ENCODE results near the gene CATSPERZ.

The CATSPERZ gene

DNA sequence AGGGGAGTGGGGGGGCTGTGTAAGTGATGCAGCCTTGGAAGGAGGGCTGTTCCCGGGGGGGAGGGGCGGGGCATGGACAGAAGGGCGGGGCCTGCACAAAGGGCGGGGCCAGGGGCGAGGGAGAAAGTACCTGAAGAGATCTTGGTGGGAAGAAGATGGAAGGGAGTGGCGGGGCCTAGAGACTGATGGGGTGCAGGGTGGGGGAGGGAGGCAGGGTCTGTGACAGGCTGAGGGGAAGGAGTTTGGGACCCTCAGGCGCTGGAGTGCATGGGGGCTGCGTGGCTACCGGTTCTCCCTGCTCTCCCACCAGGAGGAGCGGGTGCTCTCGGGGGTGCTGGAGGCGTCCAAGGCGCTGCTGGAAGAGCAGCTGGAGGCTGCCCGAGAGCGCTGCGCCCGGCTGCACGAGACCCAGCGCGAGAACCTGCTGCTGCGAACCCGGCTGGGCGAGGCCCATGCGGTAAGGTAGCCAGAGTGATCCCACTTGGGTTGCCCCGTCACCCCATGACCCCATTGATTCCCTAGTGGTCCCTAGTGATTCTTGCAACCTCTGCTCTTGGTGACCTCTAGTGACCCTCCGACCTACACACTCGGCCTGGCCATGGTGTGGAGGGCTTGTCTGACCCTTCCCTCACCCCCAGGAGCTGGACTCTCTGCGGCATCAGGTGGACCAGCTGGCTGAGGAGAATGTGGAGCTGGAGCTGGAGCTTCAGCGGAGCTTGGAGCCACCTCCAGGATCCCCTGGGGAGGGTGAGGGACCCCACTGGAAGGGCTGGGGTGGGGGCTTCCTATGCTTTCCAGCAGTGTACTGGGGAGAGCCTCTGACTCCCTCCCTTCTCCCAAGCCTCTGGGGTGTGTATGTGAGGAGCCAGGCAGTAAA lies 42.9 kb downstream of the CATSPERZ start:
- no peak for DNase-seq

DNA sequence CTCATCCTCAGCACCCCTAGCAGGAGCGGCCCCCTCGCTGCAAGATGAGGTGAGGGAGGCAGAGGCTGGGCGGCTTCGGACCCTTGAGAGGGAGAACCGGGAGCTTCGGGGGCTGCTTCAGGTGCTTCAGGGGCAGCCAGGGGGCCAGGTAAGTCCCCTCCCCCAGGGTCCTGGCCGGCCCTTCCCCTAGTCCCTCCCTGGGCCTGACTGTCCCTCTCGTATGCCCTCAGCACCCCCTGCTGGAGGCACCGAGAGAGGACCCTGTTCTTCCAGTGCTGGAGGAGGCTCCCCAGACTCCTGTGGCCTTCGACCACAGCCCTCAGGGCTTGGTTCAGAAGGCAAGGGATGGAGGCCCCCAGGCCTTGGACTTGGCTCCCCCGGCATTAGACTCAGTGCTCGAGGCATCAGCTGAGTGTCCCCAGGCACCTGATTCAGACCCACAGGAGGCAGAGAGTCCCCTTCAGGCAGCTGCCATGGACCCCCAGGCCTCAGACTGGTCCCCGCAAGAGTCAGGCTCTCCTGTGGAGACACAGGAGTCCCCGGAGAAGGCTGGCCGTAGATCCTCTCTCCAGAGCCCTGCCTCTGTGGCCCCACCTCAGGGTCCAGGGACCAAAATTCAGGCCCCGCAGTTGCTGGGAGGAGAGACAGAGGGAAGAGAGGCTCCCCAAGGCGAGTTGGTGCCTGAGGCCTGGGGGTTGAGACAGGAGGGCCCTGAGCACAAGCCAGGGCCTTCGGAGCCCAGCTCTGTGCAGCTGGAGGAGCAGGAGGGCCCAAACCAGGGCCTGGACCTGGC lies 43.8 kb downstream of the CATSPERZ start:
- no peak for DNase-seq

DNA sequence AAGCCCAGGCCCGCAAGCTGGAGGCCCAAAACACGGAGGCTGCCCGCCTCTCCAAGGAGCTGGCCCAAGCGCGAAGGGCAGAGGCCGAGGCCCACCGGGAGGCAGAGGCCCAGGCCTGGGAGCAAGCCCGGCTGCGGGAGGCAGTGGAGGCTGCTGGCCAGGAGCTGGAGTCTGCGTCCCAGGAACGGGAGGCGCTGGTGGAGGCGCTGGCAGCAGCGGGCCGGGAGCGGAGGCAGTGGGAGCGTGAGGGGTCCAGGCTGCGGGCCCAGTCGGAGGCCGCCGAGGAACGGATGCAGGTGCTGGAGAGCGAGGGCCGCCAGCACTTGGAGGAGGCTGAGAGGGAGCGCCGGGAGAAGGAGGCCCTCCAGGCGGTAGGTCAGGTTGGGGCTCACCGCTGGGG lies 44.6 kb downstream of the CATSPERZ start:
- no peak for DNase-seq

DNA sequence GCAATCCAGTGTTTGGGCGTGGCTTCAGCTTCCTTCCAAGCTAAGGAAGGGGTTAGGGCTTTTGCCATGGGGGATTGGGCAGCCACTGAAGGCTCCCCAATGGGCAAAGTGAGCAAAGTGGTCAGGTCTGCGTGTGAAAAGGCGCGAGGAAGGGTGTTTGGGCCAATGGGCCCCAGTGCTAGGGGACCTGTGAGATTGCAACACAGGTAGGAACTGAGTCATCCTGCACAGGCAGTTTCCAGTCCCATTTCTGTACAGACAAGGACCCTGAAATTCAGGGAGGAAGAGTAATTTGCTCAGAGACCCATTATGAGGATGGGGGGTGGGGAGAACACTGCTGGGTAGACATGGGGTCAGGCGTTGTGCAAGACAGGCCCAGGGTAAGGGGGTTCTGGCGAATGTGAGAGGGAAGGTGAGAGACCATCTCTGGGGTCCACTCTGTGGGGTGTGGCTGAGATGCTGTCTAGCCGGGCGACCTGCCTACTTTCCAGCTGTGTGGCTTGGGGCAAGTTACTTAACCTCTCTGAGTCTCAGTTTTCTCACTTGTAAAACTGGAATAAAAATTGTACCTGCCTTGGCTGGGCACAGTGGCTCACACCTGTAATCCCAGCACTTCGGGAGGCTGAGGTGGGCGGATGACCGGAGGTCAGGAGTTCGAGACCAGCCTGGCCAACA lies 47.2 kb downstream of the CATSPERZ start:
- no peak for DNase-seq

DNA sequence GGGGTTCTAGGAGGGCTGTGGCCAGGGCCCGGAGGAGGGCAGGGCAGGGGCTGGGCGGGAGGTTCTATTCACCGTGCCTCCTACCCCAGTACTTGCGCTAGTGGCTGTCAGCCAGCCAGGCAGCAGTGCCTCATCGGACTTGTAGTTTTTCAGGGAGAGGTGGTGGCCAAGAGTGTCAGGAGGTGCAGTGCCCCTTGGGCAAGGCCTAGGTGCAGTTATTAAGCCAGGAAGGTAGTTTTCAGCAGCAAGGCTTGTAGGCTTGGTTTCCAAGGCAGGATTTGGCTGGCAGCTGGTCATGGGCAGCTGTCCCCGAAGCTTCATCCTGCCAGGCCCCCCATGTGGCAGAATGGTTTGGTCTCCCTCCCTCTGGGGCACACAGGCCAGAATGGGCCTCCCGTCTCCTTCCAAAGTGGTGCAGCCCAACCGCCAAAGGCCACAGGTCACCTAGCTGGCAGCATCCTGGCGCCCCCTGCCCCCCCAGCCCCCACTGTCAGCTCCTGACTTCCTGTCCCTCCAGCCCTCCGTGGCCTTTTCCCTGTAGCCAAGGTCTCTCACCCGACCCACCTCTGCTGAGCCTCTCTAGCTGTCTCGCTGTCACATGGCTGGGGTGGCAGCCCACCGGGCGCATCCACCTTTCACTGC lies 48.3 kb downstream of the CATSPERZ start:
- no peak for DNase-seq

DNA sequence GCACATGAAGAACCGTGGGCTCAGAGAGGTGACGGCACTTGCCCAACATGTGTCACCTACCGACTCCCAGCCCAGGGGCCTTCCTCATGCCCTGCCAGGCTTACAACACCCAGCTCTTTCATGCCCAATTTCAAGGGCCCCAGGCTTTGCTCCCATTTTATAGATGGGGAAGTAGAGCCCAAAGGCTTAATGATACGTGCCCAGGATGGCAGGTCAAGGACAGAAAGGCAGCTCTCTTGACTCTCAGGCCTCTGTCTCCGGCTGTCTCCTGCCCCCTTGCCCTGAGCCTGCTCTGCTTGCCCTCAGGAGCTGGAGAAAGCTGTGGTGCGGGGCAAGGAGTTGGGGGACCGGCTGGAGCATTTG lies 48.8 kb downstream of the CATSPERZ start:
- DNase-seq: no peak

DNA sequence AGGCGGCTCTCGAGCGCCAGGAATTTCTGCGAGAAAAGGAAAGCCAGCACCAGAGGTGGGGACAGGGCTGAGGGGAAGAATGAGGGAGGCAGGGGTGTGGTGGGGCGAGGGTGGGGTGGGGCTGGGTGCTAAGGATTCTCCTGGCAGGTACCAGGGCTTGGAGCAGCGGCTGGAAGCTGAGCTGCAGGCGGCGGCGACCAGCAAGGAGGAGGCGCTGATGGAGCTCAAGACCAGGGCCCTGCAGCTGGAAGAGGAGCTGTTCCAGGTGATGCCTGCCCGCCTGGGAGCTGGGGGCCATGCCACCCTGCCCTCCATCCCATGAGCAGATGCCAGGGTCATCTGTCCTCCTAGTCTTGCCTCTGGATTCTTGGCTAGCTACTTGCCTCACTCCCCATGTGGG lies 49.2 kb downstream of the CATSPERZ start:
- DNase-seq: no peak

DNA sequence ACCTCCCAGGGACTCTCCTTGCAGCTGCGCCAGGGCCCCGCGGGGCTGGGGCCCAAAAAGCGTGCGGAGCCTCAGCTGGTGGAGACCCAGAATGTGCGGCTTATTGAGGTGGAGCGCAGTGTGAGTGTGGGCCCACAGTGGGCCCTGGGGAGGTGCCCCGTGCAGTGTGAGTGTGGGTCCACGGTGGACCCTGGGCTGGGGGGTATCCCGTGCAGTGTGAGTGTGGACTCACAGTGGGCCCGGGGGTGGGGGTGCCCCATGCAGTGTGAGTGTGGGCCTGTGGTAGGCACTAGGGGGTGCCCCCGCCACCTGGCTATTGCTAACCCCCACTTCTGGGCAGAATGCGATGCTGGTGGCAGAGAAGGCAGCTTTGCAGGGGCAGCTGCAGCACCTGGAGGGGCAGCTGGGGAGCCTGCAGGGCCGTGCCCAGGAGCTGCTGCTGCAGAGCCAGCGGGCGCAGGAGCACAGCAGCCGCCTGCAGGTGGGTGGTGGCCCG lies 51.0 kb downstream of the CATSPERZ start:
- no peak for DNase-seq

DNA sequence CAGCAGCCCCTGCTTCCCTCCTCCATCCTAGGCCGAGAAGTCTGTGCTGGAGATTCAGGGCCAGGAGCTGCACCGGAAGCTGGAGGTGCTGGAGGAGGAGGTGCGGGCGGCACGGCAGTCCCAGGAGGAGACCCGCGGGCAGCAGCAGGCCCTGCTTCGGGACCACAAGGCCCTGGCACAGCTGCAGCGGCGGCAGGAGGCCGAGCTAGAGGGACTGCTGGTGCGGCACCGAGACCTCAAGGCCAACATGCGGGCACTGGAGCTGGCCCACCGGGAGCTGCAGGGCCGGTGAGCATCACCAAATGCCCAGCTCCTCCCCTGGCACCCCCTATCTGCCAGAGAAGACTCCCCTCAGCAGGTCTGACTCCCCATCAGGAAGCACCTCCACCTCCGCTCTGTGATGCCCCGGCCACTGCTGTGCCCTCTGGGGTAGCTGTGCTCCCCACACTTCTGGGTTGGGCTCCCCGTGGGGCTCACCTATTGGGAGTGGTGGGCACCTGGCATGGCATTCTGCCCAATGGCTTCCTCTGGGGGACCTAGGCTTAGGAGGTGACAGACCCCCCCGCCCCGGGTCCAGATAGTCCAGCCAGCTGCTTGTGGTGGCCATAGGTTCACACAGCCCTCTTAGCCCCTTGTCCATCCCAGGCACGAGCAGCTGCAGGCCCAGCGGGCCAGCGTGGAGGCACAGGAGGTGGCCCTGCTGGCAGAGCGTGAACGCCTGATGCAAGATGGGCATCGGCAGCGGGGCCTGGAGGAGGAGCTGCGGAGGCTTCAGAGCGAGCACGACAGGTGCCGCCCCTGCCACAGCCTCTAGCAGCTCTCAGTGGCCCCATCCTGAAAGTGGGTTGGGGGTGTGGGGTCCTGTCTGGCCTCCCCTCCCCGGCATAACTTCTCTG lies 52.2 kb downstream of the CATSPERZ start:
- no peak for DNase-seq

DNA sequence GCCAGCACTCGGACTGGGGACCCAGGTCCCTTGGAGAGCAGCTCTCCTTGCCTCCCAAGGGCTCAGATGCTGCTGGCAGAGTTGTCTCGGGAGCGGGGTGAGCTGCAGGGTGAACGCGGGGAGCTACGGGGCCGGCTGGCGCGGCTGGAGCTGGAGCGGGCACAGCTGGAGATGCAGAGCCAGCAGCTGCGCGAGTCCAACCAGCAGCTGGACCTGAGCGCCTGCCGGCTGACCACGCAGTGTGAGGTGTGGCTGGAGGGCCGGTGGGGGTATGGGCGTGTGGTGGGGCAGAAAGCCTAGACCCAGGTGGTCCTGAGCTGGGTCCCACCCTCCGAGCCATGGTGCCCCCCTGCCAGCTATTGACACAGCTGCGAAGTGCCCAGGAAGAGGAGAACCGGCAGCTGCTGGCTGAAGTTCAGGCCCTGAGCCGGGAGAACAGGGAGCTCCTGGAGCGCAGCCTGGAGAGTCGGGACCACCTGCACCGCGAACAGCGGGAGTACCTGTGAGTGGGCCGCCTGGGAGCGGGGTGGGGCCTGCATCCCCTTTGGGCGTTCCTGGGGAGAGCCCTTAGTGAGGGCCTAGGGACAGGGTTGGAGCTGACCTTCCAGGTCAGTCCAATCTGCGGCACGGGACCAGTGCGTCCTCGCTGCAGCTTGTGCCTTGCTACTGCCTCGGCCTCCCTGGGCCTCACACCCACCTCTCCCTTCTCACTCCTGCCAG lies 53.0 kb downstream of the CATSPERZ start:
- DNase-seq: no peak

DNA sequence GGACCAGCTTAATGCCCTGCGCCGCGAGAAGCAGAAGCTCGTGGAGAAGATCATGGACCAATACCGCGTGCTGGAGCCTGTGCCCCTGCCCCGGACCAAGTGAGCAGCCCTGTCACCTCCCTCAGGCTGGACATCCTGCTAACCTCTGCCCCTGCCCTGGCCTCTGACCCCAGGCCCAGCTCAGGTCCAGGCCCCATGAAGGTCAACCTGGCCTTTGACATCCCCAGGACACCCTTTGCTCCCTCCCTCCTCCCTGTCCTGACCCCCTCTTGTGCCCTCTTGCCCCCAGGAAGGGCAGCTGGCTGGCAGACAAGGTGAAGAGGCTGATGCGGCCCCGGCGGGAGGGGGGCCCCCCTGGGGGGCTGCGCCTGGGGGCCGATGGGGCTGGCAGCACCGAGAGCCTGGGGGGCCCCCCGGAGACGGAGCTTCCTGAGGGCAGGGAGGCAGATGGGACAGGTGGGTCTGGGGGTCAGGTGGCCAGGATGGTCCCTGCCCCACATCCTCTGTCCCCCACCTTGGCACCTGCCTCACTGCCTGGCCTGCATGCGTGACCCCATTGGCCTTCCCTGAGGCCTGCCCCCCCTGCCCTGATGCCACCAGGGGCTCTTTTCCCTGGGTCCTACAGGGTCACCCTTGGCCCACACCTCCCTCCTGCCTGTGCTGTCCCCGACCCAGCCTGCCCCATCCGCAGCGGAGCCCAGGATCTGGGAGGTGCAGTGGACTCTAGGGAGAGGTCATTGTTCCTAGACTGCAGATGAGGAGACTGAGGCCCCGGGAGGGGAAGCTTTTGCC lies 53.8 kb downstream of the CATSPERZ start:
- no peak for DNase-seq
